Erythroblast (primary cell): ENCODE results near the gene CERS6.
A peak's percentile ranks its signal among the peaks of the same experiment; 100 is the strongest.

Source experiments
- DNase-seq, 2 experiments: peaks; one replicate each; lab custom pipeline; 2025; lab: John Stamatoyannopoulos, UW
- GATA1 ChIP-seq: IDR thresholded peaks from 2 replicates; pipeline ENCODE4 v1.6.1; 2011; ENCODE audit warnings: low read depth, mild to moderate bottlenecking, control low read depth, low read length, moderate library complexity
- POLR2A ChIP-seq: IDR thresholded peaks from 2 replicates; pipeline ENCODE4 v1.6.1; 2011; ENCODE audit warnings: mild to moderate bottlenecking, low read length

The CERS6 gene

DNA sequence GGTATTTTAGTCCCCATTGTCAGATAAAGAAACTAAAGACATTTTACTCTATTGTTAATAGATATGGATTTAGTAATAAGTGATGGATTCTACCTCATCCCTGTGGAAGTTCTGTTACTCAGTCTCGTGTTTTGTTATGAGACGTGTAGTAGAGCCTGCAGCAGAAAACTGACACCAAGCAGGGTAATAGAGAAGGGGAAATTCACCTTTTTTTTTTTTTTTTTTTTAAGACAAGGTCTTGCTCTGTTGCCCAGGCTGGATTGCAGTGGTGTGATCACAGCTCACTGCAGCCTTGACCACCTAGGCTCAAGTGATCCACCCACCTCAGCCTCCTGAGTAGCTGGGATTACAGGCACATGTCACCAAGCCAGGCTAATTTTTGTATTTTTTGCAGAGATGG, 164.5 kb downstream of the CERS6 start:
- no peak for DNase-seq
- TF ChIP-seq GATA1 (no peak), POLR2A (no peak)

GRCh38 chr2:168622559-168622958, 166.5 kb downstream of the CERS6 start:
- DNase-seq = no peak
- TF ChIP-seq GATA1 (no peak), POLR2A (no peak)

- TF ChIP-seq GATA1 (no peak), POLR2A (no peak)
- DNase-seq = no peak
Observed at GRCh38 chr2:168624028-168624427, 168.0 kb downstream of the CERS6 start.

DNA sequence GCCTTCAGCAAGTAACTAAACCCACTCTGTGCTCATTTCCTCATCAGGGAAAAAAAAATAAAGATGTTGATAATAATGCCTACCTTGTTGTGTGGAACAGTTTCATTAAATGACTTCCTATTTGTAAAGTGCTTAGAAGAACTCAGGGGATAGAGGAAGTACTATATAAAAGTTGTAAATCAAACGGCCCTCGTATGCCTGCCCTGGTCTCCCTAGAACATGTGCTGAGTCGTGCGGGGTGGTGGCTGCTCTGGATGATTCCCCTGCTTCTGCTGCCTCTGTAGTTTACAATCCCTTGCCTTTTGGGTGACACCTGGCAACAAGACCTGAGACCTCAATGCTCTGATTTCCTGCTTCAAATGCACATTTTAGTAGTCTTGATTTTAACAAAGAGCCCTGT, 170.0 kb downstream of the CERS6 start:
- no peak for DNase-seq
- TF ChIP-seq GATA1 (no peak), POLR2A (no peak)

GRCh38 chr2:168626647-168627046, 170.6 kb downstream of the CERS6 start:
- DNase-seq = no peak
- TF ChIP-seq GATA1 (no peak), POLR2A (no peak)

DNA sequence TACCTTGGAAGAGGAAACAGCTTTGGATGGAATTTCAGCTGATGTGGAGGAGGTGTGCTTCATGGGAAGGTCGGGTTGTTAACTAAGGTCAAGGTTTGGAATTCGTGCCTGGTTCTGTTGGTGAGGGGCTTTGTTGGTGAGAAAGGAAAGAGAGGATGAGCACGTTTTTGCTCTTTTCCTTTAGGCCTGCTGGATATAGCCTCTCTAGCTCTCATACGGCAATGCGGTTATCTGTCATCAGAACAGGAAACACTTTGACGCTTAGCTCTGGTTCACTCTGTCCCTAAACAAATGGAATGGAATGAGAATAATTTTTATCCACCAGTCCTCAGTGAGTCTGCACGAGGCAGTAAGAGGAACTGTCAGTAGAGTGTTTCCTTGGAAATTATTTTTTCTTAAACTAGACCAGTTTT, 176.6 kb downstream of the CERS6 start:
- DNase-seq = peak in 1 of 2 experiments; percentile 8
- TF ChIP-seq POLR2A = no peak
- no peak for TF ChIP-seq GATA1

GRCh38 chr2:168633200-168633599, 177.1 kb downstream of the CERS6 start:
- DNase-seq = no peak
- TF ChIP-seq POLR2A (no peak), GATA1 (no peak)

- no peak for DNase-seq
Observed at GRCh38 chr2:168633895-168634294, 177.8 kb downstream of the CERS6 start.

DNA sequence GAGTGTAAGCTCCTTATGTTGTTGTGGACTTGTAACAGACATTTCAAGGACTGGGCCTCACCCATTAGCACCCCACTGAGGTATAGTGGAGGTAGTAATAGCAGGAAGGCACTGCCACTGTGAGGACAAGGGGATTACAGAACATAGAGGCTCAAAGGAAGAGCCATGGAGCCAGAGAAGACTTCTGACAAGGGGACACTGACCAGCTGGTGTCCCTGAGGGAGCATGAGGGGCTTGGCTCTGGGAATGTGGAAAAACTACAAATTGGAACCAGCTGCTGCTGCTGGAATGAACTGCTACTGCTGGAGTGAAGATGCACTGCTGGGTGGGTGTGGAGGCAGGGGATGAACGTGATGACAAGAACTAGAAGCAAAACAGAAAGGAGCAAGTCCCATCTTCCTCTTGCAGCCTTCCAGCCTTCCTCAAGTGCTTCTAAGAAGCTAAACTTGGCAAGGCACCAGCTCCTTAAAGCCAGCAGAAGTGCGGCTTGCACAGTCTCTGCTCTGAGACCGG, 179.0 kb downstream of the CERS6 start:
- TF ChIP-seq GATA1 (no peak), POLR2A (no peak)
- no peak for DNase-seq

More at GRCh38 chr2:168633895-168634294, 177.8 kb downstream of the CERS6 start:
- TF ChIP-seq POLR2A = no peak
- no peak for TF ChIP-seq GATA1

- TF ChIP-seq GATA1 = no peak
- TF ChIP-seq POLR2A = no peak
- no peak for DNase-seq
Observed at GRCh38 chr2:168639018-168639417, 182.9 kb downstream of the CERS6 start.

GRCh38 chr2:168639441-168639898, 183.4 kb downstream of the CERS6 start:
- DNase-seq = no peak
- TF ChIP-seq POLR2A (no peak), GATA1 (no peak)

DNA sequence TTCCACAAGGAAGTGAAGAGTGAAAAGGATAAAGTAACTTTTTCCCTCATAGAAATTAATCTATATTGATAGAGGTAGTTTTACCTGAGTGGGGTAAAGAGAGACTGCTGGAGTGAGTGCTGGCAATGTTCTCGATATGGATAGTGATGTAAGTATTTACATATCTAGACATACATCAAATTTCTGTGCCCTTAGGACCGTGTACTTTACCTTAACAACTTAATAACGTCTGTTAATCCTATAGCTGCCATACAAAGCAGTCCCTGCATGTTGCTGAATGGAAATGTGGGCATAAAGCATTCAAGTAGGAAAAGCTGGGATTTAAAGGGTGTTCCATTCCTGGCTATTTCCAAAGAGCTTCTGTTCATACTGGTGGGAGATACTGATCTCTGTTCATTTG, 184.0 kb downstream of the CERS6 start:
- DNase-seq = no peak
- TF ChIP-seq GATA1 (no peak), POLR2A (no peak)

DNA sequence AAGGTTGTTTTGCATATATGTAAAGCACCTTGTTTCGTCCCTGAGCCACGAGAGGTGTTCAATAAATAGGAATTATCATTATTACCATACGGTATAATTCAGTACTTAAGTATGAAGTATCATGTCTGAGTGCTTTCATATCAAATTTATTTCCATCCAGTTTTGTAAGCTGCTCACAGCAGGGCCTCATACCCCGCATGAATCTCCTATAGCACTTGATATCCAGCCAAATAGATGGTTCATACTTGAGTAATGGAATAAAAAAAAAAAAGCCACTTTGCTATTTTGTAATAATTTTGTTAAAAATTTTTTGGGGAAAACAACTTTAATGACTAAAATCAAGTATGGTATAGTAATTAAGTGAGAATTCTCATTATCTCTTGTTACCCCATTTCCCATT, 185.6 kb downstream of the CERS6 start:
- no peak for DNase-seq
- TF ChIP-seq POLR2A = no peak
- TF ChIP-seq GATA1 = no peak

DNA sequence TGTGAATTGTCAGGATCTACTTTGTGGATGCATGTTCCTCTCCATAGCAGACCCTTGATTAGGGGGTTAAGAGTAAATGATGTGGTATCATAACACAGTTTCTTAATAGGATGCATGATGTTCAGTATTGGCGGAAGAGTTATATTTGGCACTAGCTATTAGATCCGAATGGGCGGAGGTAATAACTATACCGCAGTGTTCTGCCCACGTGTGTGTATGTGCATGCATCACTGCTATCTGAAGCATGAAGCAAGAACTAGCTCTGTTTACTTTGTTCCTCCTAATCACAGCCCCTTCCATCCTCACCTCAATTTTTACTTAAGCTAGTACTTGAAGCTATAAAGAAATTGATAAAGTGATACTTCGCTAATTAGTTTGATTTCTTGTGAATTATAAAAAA, 186.8 kb downstream of the CERS6 start:
- TF ChIP-seq GATA1 (no peak), POLR2A (no peak)
- no peak for DNase-seq

DNA sequence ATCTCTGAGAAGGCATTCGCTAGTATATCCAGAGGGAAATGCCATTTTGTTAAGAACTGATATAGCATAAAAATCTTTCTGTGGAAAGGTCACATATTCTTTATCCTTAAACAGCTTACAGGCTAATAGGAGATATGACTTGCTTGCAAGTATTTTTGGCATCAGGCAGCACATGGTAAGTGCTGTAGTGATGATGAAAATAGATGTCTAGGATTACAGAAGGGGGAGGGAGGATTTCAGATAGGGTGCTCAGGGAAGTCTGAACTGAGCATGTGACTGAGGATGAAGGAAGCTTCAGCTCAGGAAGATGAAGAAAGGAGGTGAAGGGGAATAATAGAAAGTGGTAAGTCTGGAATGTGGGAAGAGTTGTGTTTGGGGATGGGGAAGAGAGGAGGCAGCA, 187.9 kb downstream of the CERS6 start:
- no peak for TF ChIP-seq POLR2A
- no peak for DNase-seq

- DNase-seq = no peak
- TF ChIP-seq POLR2A (no peak), GATA1 (no peak)
Observed at GRCh38 chr2:168645696-168646338, 189.7 kb downstream of the CERS6 start.
